ENCODE results near the gene RAB19. TPM values are rescaled to one million over a fixed set of nuclear protein-coding genes. Genes with fewer than 3 reads are reported as not detected.

RAB19 gene
- total and polyA plus RNA-seq, 2 of the 13 experiments (the other 11 are each of a cell fraction or from before 2014, with no cell fraction given) = 0.31 TPM; not detected in 1

- TF ChIP-seq ZNF281 (CRISPR knock-in tag; IDR thresholded peaks at IDR 0.05; ENCODE audit: borderline replicate concordance) (no peak), RFXAP (CRISPR knock-in tag; IDR thresholded peaks at IDR 0.05; ENCODE audit: borderline replicate concordance) (no peak)
These were observed 18.8 kb upstream of the RAB19 start (continued) for GRCh38 chr7:140384894-140385545.

GRCh38 chr7:140389445-140389844 is 14.4 kb upstream of the RAB19 start:
- Histone ChIP-seq H3K4me3 (replicated peaks in 1 of 3; ENCODE audit: insufficient read depth in 1 of 3, low read depth in 2 of 3, low read length in 3 of 3) (no peak overlapping the region), H3K4me1 (ENCODE audit: insufficient read depth, low read length) (no peaks in the 10 kb centered on the region), H3K27ac (ENCODE audit: extremely low read length, insufficient read depth, low read length) (no peak overlapping the region), H3K9ac (ENCODE audit: insufficient read depth, low read depth, low read length) (no peak overlapping the region), H3K79me2 (ENCODE audit: insufficient read depth, low read length) (peaks cover 11% of the 10 kb centered on the region), H4K20me1 (ENCODE audit: insufficient read depth, low read length) (no peaks in the 10 kb centered on the region), H3K4me2 (ENCODE audit: low read depth, low read length) (no peak overlapping the region), H3K36me3 (replicated peaks in 1 of 2; ENCODE audit: control insufficient read depth in 1 of 2, insufficient read depth in 2 of 2, low read length in 2 of 2) (no peaks in the 10 kb centered on the region), H3K9me3 (ENCODE audit: low read length) (no peaks in the 10 kb centered on the region), H2AFZ (ENCODE audit: low read length) (no peak overlapping the region), H3K27me3 (ENCODE audit: control insufficient read depth in 1 of 2, insufficient read depth in 2 of 2, low read length in 2 of 2) (no peaks in the 10 kb centered on the region)
- BruUV-seq (replicated peaks) = no TSS peak
- in situ Hi-C loops (cut with HindIII; ENCODE audit: extremely low pct_ligation_motif_present, low pct_unique_long_range_greater_than_20kb) = no loop called here
- no peak for FAIRE-seq
- ATAC-seq = no peak
- 94% methylated on average over 10 of the region's 10 CpGs for WGBS (ENCODE audit: low lambda C conversion rate)
- CTCF ChIA-PET (ENCODE audit: low intra/inter-chr PET ratio, low total read pairs) = no interaction called here
- DNase-seq (ENCODE audit: low spot score) = no peak
- POLR2A ChIA-PET = no interaction called here
- intact Hi-C loops (cut with micrococcal nuclease; ENCODE audit: unreplicated experiment) = no loop called here
- no peak for TF ChIP-seq ZFAT (CRISPR knock-in tag; conservative IDR thresholded peaks at IDR 0.05)
- no peak for TF ChIP-seq ZBTB14 (CRISPR knock-in tag; IDR thresholded peaks at IDR 0.05)
- no peak for TF ChIP-seq HIC2 (CRISPR knock-in tag; IDR thresholded peaks at IDR 0.05; ENCODE audit: low read depth)
- TF ChIP-seq TCF7L2 (IDR thresholded peaks at IDR 0.05; ENCODE audit: low read depth, low read length) = no peak
- TF ChIP-seq ZBTB20 (CRISPR knock-in tag; IDR thresholded peaks at IDR 0.05; ENCODE audit: borderline replicate concordance, low read depth) = no peak
- no peak for TF ChIP-seq RAD51 (IDR thresholded peaks at IDR 0.05; ENCODE audit: borderline replicate concordance)
- TF ChIP-seq ATF7-NPFF (CRISPR knock-in tag; IDR thresholded peaks at IDR 0.05; ENCODE audit: low read depth) = no peak
- TF ChIP-seq ZIK1 (CRISPR knock-in tag; IDR thresholded peaks at IDR 0.05; ENCODE audit: borderline replicate concordance, low read depth) = no peak
- TF ChIP-seq ZNF331 (CRISPR knock-in tag; IDR thresholded peaks at IDR 0.05) = no peak
- TF ChIP-seq ZMAT3 (CRISPR knock-in tag; conservative IDR thresholded peaks at IDR 0.05) = no peak
- no peak for TF ChIP-seq CENPX (CRISPR knock-in tag; IDR thresholded peaks at IDR 0.05)
- TF ChIP-seq ZNF788 (CRISPR knock-in tag; IDR thresholded peaks at IDR 0.05; ENCODE audit: borderline replicate concordance) = no peak
- TF ChIP-seq GLMP (CRISPR knock-in tag; IDR thresholded peaks at IDR 0.05; ENCODE audit: borderline replicate concordance) = no peak

All from HepG2 (cell line).